Endothelial cell of umbilical vein (primary cell): ENCODE data around the gene KCNK16. TPM values are rescaled to one million over a fixed set of nuclear protein-coding genes. Genes with fewer than 3 reads are reported as not detected.

Source experiments
- BruUV-seq: library from RNA; stranded (reverse); fragments of 400-500 nt; replicated peaks from 2 replicates; lab custom pipeline; 2021; lab: Mats Ljungman, UMichigan
- CTCF ChIA-PET: fragments of 300-600, 350-600 bp; sonication (Branson Sonifier 250); formaldehyde crosslinking; loops from one replicate; lab custom pipeline; 2021; ENCODE audit warnings: antibody characterized with exemption, inconsistent platforms; lab: Charles Lee
- POLR2A ChIA-PET: fragments of 300-600, 350-600 bp; sonication (Branson Sonifier 250); formaldehyde crosslinking; loops from one replicate; lab custom pipeline; 2021; ENCODE audit warnings: antibody characterized with exemption, inconsistent platforms; lab: Charles Lee
- DNase-seq: peaks from one replicate; pipeline ENCODE4 v3.0.0-alpha.2; 2011; ENCODE audit warnings: low read depth, low spot score
- FAIRE-seq: peaks from 2 replicates; lab custom pipeline; 2011; peaks lifted over from hg19 to GRCh38; lab: Jason Lieb, UNC
- H2AFZ ChIP-seq: 2 replicates; pipeline ENCODE4 v1.6.0; 2012; ENCODE audit warnings: low read depth, low read length, control low read depth, inconsistent platforms
- H3K27ac ChIP-seq: 2 replicates; pipeline ENCODE4 v1.5.1; 2011; ENCODE audit warnings: low read depth, mild to moderate bottlenecking, control low read depth, low read length, moderate library complexity; ENCODE audit not compliant: insufficient read depth
- H3K27me3 ChIP-seq, 2 experiments: 2 replicates each; pipeline versions ENCODE4 v1.6.0 to v1.6.1; 2011; ENCODE audit warnings: low read length in 2 of 2, mixed read lengths in 1 of 2; ENCODE audit not compliant: control insufficient read depth in 2 of 2, insufficient read depth in 2 of 2
- H3K36me3 ChIP-seq, 2 experiments: 2 replicates in 1 of 2; 3 replicates in 1 of 2; pipeline ENCODE4 v1.5.1; 2011; ENCODE audit warnings: low read length in 2 of 2, mild to moderate bottlenecking in 1 of 2, moderate library complexity in 1 of 2; ENCODE audit not compliant: control insufficient read depth in 2 of 2, insufficient read depth in 2 of 2; ENCODE audit errors: extremely low read depth in 1 of 2
- H3K4me1 ChIP-seq: 3 replicates; pipeline ENCODE4 v1.5.1; 2011; ENCODE audit warnings: mild to moderate bottlenecking, low read length; ENCODE audit not compliant: control insufficient read depth, insufficient read depth; ENCODE audit errors: extremely low read depth
- H3K4me2 ChIP-seq: 2 replicates; pipeline ENCODE4 v1.6.1; 2011; ENCODE audit warnings: low read length, control low read depth, mixed read lengths; ENCODE audit not compliant: insufficient read depth
- H3K4me3 ChIP-seq, 3 experiments: fragments of 200-600 bp in 1 of 3; sonication (generic), shearing (Covaris generic) in 1 of 3; replicated peaks in 1 of 3; 2 replicates each; pipeline ENCODE4 v1.5.1; 2011 to 2016; ENCODE audit warnings: control low read depth in 3 of 3, low read length in 3 of 3, mild to moderate bottlenecking in 2 of 3, inconsistent platforms in 1 of 3, low read depth in 1 of 3, moderate library complexity in 1 of 3; ENCODE audit not compliant: insufficient read depth in 1 of 3
- H3K79me2 ChIP-seq: 2 replicates; pipeline ENCODE4 v1.6.0; 2012; ENCODE audit warnings: low read length, inconsistent platforms; ENCODE audit not compliant: control insufficient read depth, insufficient read depth
- H3K9ac ChIP-seq: replicated peaks from 2 replicates; pipeline ENCODE3; 2011; ENCODE audit warnings: low read length, control low read depth; ENCODE audit not compliant: insufficient read depth; ENCODE audit errors: extremely low read depth
- H3K9me1 ChIP-seq: replicated peaks from 3 replicates; pipeline ENCODE4 v1.6.0; 2011; ENCODE audit warnings: mild to moderate bottlenecking, low read length; ENCODE audit not compliant: control insufficient read depth, insufficient read depth; ENCODE audit errors: extremely low read depth
- H3K9me3 ChIP-seq: replicated peaks from 2 replicates; pipeline ENCODE4 v1.5.1; 2012; ENCODE audit warnings: low read length, inconsistent platforms; ENCODE audit not compliant: control insufficient read depth, insufficient read depth
- H4K20me1 ChIP-seq: replicated peaks from 2 replicates; pipeline ENCODE3; 2011; ENCODE audit warnings: mild to moderate bottlenecking, low read length; ENCODE audit not compliant: control insufficient read depth, insufficient read depth; ENCODE audit errors: extremely low read depth
- CTCF ChIP-seq, 2 donors: IDR thresholded peaks; 1 replicate in 1 of 2; 2 replicates in 1 of 2; pipeline ENCODE4 v1.5.1; 2011; ENCODE audit warnings: low read length in 2 of 2, mild to moderate bottlenecking in 2 of 2, moderate library complexity in 2 of 2, control low read depth in 1 of 2, inconsistent platforms in 1 of 2, low read depth in 1 of 2; ENCODE audit not compliant: insufficient read depth in 1 of 2; ENCODE audit errors: extremely low read depth in 1 of 2
- EZH2 ChIP-seq: IDR thresholded peaks from 2 replicates; pipeline ENCODE4 v1.6.1; 2012; ENCODE audit warnings: borderline replicate concordance, low read depth, mild to moderate bottlenecking, moderate library complexity, low read length, inconsistent platforms; ENCODE audit not compliant: severe bottlenecking
- FOS ChIP-seq: IDR thresholded peaks from 2 replicates; pipeline ENCODE4 v1.6.1; 2011; ENCODE audit warnings: mild to moderate bottlenecking, low read length, moderate library complexity, borderline replicate concordance; ENCODE audit not compliant: insufficient read depth
- GATA2 ChIP-seq: IDR thresholded peaks from 2 replicates; pipeline ENCODE4 v1.7.0; 2011; ENCODE audit warnings: low read depth, mild to moderate bottlenecking, moderate library complexity, mixed read lengths, low read length; ENCODE audit not compliant: insufficient read length, insufficient read depth
- JUN ChIP-seq: IDR thresholded peaks from 2 replicates; pipeline ENCODE4 v1.6.1; 2011; ENCODE audit warnings: borderline replicate concordance, low read depth; ENCODE audit not compliant: insufficient read length, insufficient read depth
- MAX ChIP-seq: IDR thresholded peaks from 2 replicates; pipeline ENCODE4 v1.6.1; 2011; ENCODE audit not compliant: insufficient read depth, insufficient read length
- MYC ChIP-seq: IDR thresholded peaks from one replicate; pipeline ENCODE4 v1.6.1; 2011; ENCODE audit warnings: mild to moderate bottlenecking, low read depth, low read length
- POLR2A ChIP-seq: IDR thresholded peaks from 2 replicates; pipeline ENCODE4 v1.6.1; 2012; ENCODE audit warnings: low read depth, mild to moderate bottlenecking, control low read depth, low read length
- POLR2AphosphoS5 ChIP-seq: IDR thresholded peaks from 2 replicates; pipeline ENCODE4 v1.6.1; 2012; ENCODE audit warnings: low read depth, mild to moderate bottlenecking, control low read depth, low read length, moderate library complexity; ENCODE audit not compliant: insufficient read depth
- dilution Hi-C: fragments of 300-500 bp; cut with MboI; formaldehyde crosslinking; loops from one replicate; pipeline ENCODE4 v1.15.0; 2019; ENCODE audit warnings: low sequenced_read_pairs; ENCODE audit not compliant: extremely low pct_ligation_motif_present
- intact Hi-C: fragments of 100-400 bp; cut with micrococcal nuclease; formaldehyde crosslinking; loops from one replicate; pipeline ENCODE4 v1.10.0; 2022
- polyA plus RNA-seq, 4 experiments: library from polyadenylated mRNA; depleted of rRNA in 3 of 4; stranded (reverse) in 3 of 4; unstranded in 1 of 4; fragments of >200 nt; gene quantifications; 2 replicates each; pipeline versions ENCODE4 v1.2.1 to v1.2.3, GENCODE V29; 2011 to 2012; ENCODE audit warnings: missing spikeins in 1 of 4
- total RNA-seq: library from RNA; stranded (reverse); gene quantifications from 2 replicates; pipeline ENCODE4 v1.2.3, GENCODE V29; 2021

KCNK16 gene
- total and polyA plus RNA-seq, 2 donors (not counting 3 experiments of a cell fraction or from before 2014, with no cell fraction given), result not detected

- Histone ChIP-seq H3K9me3 (no peaks in the 10 kb centered on the region), H3K9ac (no peak overlapping the region), H3K4me1 (no peaks in the 10 kb centered on the region), H3K27me3 (peaks cover 19 to 24% of the 10 kb centered on the region in 2 experiments), H4K20me1 (no peaks in the 10 kb centered on the region), H3K79me2 (no peaks in the 10 kb centered on the region), H3K36me3 (no peaks in the 10 kb centered on the region), H3K4me3 (no peak overlapping the region), H3K27ac (no peak overlapping the region), H2AFZ (no peak overlapping the region), H3K4me2 (no peak overlapping the region), H3K9me1 (no peaks in the 10 kb centered on the region)
- ChIA-PET POLR2A (no interaction called here), CTCF (interaction anchor here (0.7 to 14.2 kb wide), 6 partner anchors 11 to 1677 kb away, joined by 3 to 223 read pairs (median 5); no protein-coding TSS in a partner anchor)
- BruUV-seq, result no TSS peak
- dilution Hi-C loops (no loop called here), intact Hi-C loops (loop anchor here (1.0 kb wide), 3 partner anchors 144 to 438 kb away; no protein-coding TSS in a partner anchor)
- TF ChIP-seq FOS, result no peak
- no peak for TF ChIP-seq GATA2
- no peak for TF ChIP-seq MAX
- TF ChIP-seq EZH2, result no peak
- no peak for TF ChIP-seq CTCF (IDR thresholded peaks at IDR 0.05; ENCODE audit: extremely low read depth in 1 of 2, insufficient read depth in 1 of 2, low read depth in 1 of 2, low read length in 2 of 2)
- TF ChIP-seq POLR2A, result no peak
- TF ChIP-seq POLR2AphosphoS5, result no peak
- TF ChIP-seq JUN, result no peak
- TF ChIP-seq MYC, result no peak
- DNase-seq (no peak), FAIRE-seq (no peak)
These were observed 12.0 kb downstream of the KCNK16 start for GRCh38 chr6:39310542-39310941.
